B cell (primary cell): Measurements from ENCODE around the gene MRPL16. TPM values are rescaled to one million over a fixed set of nuclear protein-coding genes. Genes with fewer than 3 reads are reported as not detected.
"Not testable (repeated sequence)": the region's sequence is repeated elsewhere in the genome, so short reads cannot be mapped to it uniquely, and the experiment has no call there.

Experiments used
- ATAC-seq: fragments of 200-7000 bp; cut with Tn5 transposase; one replicate; pipeline ENCODE4 v1.10.0; 2021; ENCODE audit warnings: low read depth, mild to moderate bottlenecking, moderate number of reproducible peaks, moderate library complexity
- CTCF ChIA-PET: fragments of 350-600 bp; sonication (Branson Sonifier 250); formaldehyde crosslinking; loops from one replicate; lab custom pipeline; 2021; ENCODE audit warnings: antibody characterized with exemption, inconsistent platforms; lab: Charles Lee
- POLR2A ChIA-PET: fragments of 350-600 bp; sonication (Branson Sonifier 250); formaldehyde crosslinking; loops from one replicate; lab custom pipeline; 2021; ENCODE audit warnings: antibody characterized with exemption; lab: Charles Lee
- DNase-seq: peaks from one replicate; pipeline ENCODE4 v3.0.0; 2013
- H2AFZ ChIP-seq: 2 replicates; pipeline ENCODE4 v1.6.1; 2012; ENCODE audit warnings: mild to moderate bottlenecking, low read depth, low read length; ENCODE audit not compliant: insufficient read depth, poor library complexity, severe bottlenecking
- H3K27ac ChIP-seq, 2 donors: 1 replicate in 1 of 2; 2 replicates in 1 of 2; pipeline ENCODE4 v1.5.1; 2012 to 2013; ENCODE audit warnings: low read length in 2 of 2, mild to moderate bottlenecking in 2 of 2, moderate library complexity in 1 of 2
- H3K27me3 ChIP-seq, 4 experiments: fragments of 200-600 bp in 1 of 4; sonication (generic) in 1 of 4; replicated peaks in 1 of 4; 1 replicate in 2 of 4; 2 replicates in 2 of 4; pipeline versions ENCODE4 v1.6.1 to v1.7.0; 2013 to 2016; ENCODE audit warnings: low read length in 3 of 4, mild to moderate bottlenecking in 2 of 4, mixed read lengths in 1 of 4, moderate library complexity in 1 of 4; ENCODE audit not compliant: insufficient read depth in 4 of 4, control insufficient read depth in 3 of 4; ENCODE audit errors: control extremely low read depth in 1 of 4
- H3K36me3 ChIP-seq, 2 experiments: replicated peaks in 1 of 2; 1 replicate in 1 of 2; 2 replicates in 1 of 2; pipeline versions ENCODE4 v1.6.1 to v1.7.1; 2013; ENCODE audit warnings: low read length in 1 of 2; ENCODE audit not compliant: insufficient read depth in 2 of 2, control insufficient read depth in 1 of 2; ENCODE audit errors: control extremely low read depth in 1 of 2, extremely low read depth in 1 of 2
- H3K4me1 ChIP-seq, 2 donors: fragments of 200-600 bp in 1 of 2; sonication (generic) in 1 of 2; 1 replicate in 1 of 2; 2 replicates in 1 of 2; pipeline versions ENCODE4 v1.5.1 to v1.6.1; 2013 to 2017; ENCODE audit warnings: low read length in 2 of 2; ENCODE audit not compliant: control insufficient read depth in 2 of 2, insufficient read depth in 2 of 2
- H3K4me2 ChIP-seq: replicated peaks from 2 replicates; pipeline ENCODE3; 2012; ENCODE audit warnings: mild to moderate bottlenecking, low read depth, low read length; ENCODE audit not compliant: poor library complexity, severe bottlenecking
- H3K4me3 ChIP-seq, 5 experiments: fragments of 200-600 bp in 1 of 5; sonication (generic) in 1 of 5; 1 replicate in 3 of 5; 2 replicates in 2 of 5; pipeline versions ENCODE4 v1.5.1 to v1.7.0; 2011 to 2016; ENCODE audit warnings: low read length in 4 of 5, mild to moderate bottlenecking in 4 of 5, low read depth in 2 of 5, control low read depth in 1 of 5, moderate library complexity in 1 of 5; ENCODE audit not compliant: insufficient read depth in 1 of 5; ENCODE audit errors: control extremely low read depth in 1 of 5, extremely low read depth in 1 of 5
- H3K79me2 ChIP-seq: fragments of 200-600 bp; sonication (generic); one replicate; pipeline ENCODE4 v1.6.0; 2016; ENCODE audit warnings: low read length; ENCODE audit not compliant: control insufficient read depth, insufficient read depth
- H3K9ac ChIP-seq: fragments of 200-600 bp; sonication (generic); 2 replicates; pipeline ENCODE4 v1.6.1; 2017; ENCODE audit warnings: mild to moderate bottlenecking, low read length, moderate library complexity
- H3K9me3 ChIP-seq, 3 donors: one replicate each; pipeline versions ENCODE4 v1.6.1 to v1.7.1; 2013; ENCODE audit warnings: low read length in 2 of 3; ENCODE audit not compliant: control insufficient read depth in 2 of 3, insufficient read depth in 1 of 3; ENCODE audit errors: control extremely low read depth in 1 of 3
- H4K20me1 ChIP-seq: 2 replicates; pipeline ENCODE4 v1.6.0; 2012; ENCODE audit warnings: mild to moderate bottlenecking, low read length; ENCODE audit not compliant: insufficient read depth, control insufficient read depth, poor library complexity, severe bottlenecking
- H3K27ac Mint-ChIP-seq: one replicate; pipeline ENCODE4 v1.8.0; 2021; ENCODE audit warnings: mixed read lengths
- H3K27me3 Mint-ChIP-seq: one replicate; pipeline ENCODE4 v1.8.0; 2021; ENCODE audit warnings: mixed read lengths
- H3K4me1 Mint-ChIP-seq: one replicate; pipeline ENCODE4 v1.8.0; 2021; ENCODE audit warnings: mixed read lengths
- H3K4me3 Mint-ChIP-seq: one replicate; pipeline ENCODE4 v1.8.0; 2021; ENCODE audit warnings: mixed read lengths
- H3K9me3 Mint-ChIP-seq: one replicate; pipeline ENCODE4 v1.8.0; 2022; ENCODE audit warnings: mixed read lengths; ENCODE audit not compliant: insufficient read depth
- EZH2 ChIP-seq: IDR thresholded peaks from 2 replicates; pipeline ENCODE4 v1.6.1; 2012; ENCODE audit warnings: borderline replicate concordance, low read depth, mild to moderate bottlenecking, moderate library complexity, low read length; ENCODE audit not compliant: insufficient read depth, poor library complexity, severe bottlenecking
- WGBS: methylation state at CpG from one replicate; pipeline ENCODE4 v1.1.5; 2013; ENCODE audit warnings: missing lambda C conversion rate; ENCODE audit not compliant: insufficient coverage; 5-methylcytosine and 5-hydroxymethylcytosine counted together
- intact Hi-C: fragments of 100-400 bp; cut with micrococcal nuclease; formaldehyde crosslinking; loops from one replicate; pipeline ENCODE4 v1.10.0; 2022
- polyA plus RNA-seq: library from polyadenylated mRNA; depleted of rRNA; stranded (reverse); fragments of >200 nt; gene quantifications from 2 replicates; pipeline ENCODE4 v1.2.3, GENCODE V29; 2012
- total RNA-seq, 2 donors: library from RNA; stranded (reverse); fragments of 120-200 nt in 1 of 2; gene quantifications; 1 replicate in 1 of 2; 2 replicates in 1 of 2; pipeline versions ENCODE4 v1.2.3 to v1.2.4, GENCODE V29; 2013 to 2022
- TF ChIP-seq, protein P1 (sequence below): fragments of 200-600 bp; IDR thresholded peaks from one replicate; pipeline ENCODE4 v1.8.0; 2022; ENCODE audit warnings: antibody characterized with exemption, mild to moderate bottlenecking

MRPL16 gene
- total and polyA plus RNA-seq, 2 donors (not counting 1 experiment from before 2014, with no cell fraction given) = 38.3 to 41.0 TPM

DNA sequence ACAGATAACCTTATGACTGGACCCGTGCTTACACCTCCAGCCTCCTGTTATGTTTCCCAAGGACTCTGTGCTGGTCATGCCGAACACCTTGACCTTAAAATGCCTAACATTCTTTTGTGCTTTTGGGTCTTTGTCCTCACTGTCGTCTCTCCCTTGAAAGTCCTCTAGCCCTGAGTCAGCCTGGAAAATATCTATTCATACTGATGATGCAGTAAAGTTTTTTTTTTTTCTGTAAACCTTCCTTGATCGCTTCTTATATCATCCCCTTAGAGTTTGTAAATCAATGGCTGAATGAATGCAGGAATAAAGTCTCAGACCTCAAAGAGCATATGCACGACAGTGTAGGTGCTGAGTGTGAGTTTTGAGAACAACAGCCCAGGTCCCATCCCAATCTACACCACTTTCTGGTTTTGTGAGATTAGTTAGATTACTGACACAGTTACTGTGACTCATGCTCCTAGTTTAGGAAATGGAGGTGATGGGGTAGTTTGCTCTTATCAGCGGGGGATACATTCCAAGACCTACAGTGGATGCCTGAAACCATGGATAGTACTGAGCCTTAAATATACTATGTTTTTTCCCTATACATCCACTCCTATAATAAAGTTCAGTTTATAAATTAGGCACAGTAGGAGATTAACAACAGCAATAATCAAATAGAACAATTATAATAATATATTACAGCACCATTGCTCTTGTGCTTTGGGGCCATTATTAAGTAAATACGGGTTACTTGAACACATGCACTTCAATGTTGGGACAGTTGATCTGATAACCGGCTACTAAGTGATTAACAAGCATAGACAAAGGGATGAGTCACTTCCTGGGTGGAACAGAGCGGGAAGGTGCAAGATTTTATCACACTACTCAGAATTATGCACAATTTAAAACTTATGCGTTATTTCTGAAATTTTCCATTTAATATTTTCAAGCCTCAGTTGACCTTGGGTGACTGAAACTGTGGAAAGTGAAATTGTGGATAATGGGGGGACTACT lies 47.2 kb upstream of the MRPL16 start:
- no peak overlapping the region for H2AFZ ChIP-seq
- Mint-ChIP-seq H3K4me3 (no peak overlapping the region), H3K9me3 (no peaks in the 10 kb centered on the region), H3K4me1 (no peaks in the 10 kb centered on the region), H3K27me3 (peaks cover 31% of the 10 kb centered on the region), H3K27ac (no peak overlapping the region)
- no peaks in the 10 kb centered on the region for H4K20me1 ChIP-seq
- H3K4me3 ChIP-seq = no peak overlapping the region
- no peaks in the 10 kb centered on the region for H3K9me3 ChIP-seq
- no peaks in the 10 kb centered on the region for H3K4me1 ChIP-seq
- CTCF ChIA-PET = no interaction called here
- DNase-seq = no peak
- no peaks in the 10 kb centered on the region for H3K36me3 ChIP-seq
- H3K79me2 ChIP-seq = no peaks in the 10 kb centered on the region
- WGBS = 88% methylated on average over 4 of the region's 10 CpGs
- H3K4me2 ChIP-seq = no peak overlapping the region
- intact Hi-C loops = no loop called here
- no peak for ATAC-seq
- POLR2A ChIA-PET = no interaction called here
- no peak overlapping the region for H3K27ac ChIP-seq
- TF ChIP-seq, protein P1, sequence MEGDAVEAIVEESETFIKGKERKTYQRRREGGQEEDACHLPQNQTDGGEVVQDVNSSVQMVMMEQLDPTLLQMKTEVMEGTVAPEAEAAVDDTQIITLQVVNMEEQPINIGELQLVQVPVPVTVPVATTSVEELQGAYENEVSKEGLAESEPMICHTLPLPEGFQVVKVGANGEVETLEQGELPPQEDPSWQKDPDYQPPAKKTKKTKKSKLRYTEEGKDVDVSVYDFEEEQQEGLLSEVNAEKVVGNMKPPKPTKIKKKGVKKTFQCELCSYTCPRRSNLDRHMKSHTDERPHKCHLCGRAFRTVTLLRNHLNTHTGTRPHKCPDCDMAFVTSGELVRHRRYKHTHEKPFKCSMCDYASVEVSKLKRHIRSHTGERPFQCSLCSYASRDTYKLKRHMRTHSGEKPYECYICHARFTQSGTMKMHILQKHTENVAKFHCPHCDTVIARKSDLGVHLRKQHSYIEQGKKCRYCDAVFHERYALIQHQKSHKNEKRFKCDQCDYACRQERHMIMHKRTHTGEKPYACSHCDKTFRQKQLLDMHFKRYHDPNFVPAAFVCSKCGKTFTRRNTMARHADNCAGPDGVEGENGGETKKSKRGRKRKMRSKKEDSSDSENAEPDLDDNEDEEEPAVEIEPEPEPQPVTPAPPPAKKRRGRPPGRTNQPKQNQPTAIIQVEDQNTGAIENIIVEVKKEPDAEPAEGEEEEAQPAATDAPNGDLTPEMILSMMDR = no peak
- no peak for TF ChIP-seq EZH2
- H3K27me3 ChIP-seq = no peaks in the 10 kb centered on the region
- no peak overlapping the region for H3K9ac ChIP-seq

DNA sequence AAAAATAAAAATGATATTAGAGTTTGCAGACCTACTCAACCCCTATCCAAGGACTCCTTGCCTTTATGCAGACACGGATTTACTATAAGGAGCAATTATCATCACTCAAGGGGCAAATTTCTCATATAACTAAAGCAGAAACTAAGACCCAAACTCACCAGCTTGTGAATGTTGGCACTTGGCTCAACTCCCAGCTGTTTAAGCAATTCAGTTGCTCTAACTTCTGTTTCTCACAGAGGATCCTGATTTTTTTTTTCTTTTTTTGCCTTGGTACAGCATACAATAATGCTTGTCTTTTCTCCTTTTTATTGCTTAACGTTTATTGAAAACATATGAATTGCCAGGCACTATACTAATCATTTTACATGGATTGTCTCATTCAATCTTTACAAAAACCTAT lies 44.3 kb upstream of the MRPL16 start:
- Histone ChIP-seq H3K9me3 (no peaks in the 10 kb centered on the region), H3K27me3 (no peaks in the 10 kb centered on the region), H3K36me3 (no peaks in the 10 kb centered on the region), H2AFZ (no peak overlapping the region), H3K9ac (no peak overlapping the region), H4K20me1 (no peaks in the 10 kb centered on the region), H3K27ac (no peak overlapping the region), H3K4me3 (no peak overlapping the region), H3K79me2 (no peaks in the 10 kb centered on the region), H3K4me2 (no peak overlapping the region), H3K4me1 (no peaks in the 10 kb centered on the region)
- 63% methylated on average over 1 of the region's 2 CpGs for WGBS
- no peaks in the 10 kb centered on the region for H3K4me1 Mint-ChIP-seq
- DNase-seq (no peak), ATAC-seq (no peak)
- no peak overlapping the region for H3K27ac Mint-ChIP-seq
- intact Hi-C loops = no loop called here
- H3K4me3 Mint-ChIP-seq = no peak overlapping the region
- peaks cover 31% of the 10 kb centered on the region for H3K27me3 Mint-ChIP-seq
- POLR2A ChIA-PET = no interaction called here
- no peaks in the 10 kb centered on the region for H3K9me3 Mint-ChIP-seq
- TF ChIP-seq, protein P1 = no peak
- TF ChIP-seq EZH2 = no peak
- CTCF ChIA-PET = no interaction called here

DNA sequence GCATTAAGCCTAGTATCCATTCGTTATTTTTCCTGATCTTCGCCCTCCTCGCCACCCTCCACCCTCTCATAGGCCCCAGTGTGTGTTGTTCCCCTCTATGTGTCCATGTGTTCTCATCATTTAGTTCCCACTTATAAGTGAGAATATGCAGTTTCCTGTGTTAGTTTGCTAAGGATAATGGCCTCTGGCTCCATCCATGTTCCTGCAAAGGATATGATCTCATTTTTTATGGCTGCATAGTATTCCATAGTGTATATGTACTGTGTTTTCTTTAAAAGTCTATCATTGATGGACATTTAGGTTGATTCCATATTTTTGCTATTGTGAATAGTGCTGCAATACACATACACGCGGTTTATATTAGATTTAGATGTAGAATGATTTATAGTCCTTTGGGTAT lies 40.8 kb upstream of the MRPL16 start:
- H3K79me2 ChIP-seq, H3K9ac ChIP-seq, H3K36me3 ChIP-seq, CTCF ChIA-PET, H3K9me3 Mint-ChIP-seq, H3K27ac Mint-ChIP-seq, H2AFZ ChIP-seq, H3K4me3 ChIP-seq, POLR2A ChIA-PET, H3K4me2 ChIP-seq, H3K27me3 ChIP-seq, intact Hi-C loops, H3K4me3 Mint-ChIP-seq, H3K9me3 ChIP-seq, H3K4me1 ChIP-seq, H4K20me1 ChIP-seq, H3K4me1 Mint-ChIP-seq, DNase-seq, H3K27ac ChIP-seq, ATAC-seq: not testable (repeated sequence)
- peaks cover 23% of the 10 kb centered on the region for H3K27me3 Mint-ChIP-seq
- 92% methylated on average over 2 of the region's 5 CpGs for WGBS
